ENCODE measurements around the gene MAGI2.

Gene MAGI2

GRCh38 chr7:78081888-78082287 is 1371.6 kb downstream of the MAGI2 start:
- TF ChIP-seq, protein P1, sequence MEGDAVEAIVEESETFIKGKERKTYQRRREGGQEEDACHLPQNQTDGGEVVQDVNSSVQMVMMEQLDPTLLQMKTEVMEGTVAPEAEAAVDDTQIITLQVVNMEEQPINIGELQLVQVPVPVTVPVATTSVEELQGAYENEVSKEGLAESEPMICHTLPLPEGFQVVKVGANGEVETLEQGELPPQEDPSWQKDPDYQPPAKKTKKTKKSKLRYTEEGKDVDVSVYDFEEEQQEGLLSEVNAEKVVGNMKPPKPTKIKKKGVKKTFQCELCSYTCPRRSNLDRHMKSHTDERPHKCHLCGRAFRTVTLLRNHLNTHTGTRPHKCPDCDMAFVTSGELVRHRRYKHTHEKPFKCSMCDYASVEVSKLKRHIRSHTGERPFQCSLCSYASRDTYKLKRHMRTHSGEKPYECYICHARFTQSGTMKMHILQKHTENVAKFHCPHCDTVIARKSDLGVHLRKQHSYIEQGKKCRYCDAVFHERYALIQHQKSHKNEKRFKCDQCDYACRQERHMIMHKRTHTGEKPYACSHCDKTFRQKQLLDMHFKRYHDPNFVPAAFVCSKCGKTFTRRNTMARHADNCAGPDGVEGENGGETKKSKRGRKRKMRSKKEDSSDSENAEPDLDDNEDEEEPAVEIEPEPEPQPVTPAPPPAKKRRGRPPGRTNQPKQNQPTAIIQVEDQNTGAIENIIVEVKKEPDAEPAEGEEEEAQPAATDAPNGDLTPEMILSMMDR (IDR thresholded peaks at IDR 0.05; ENCODE audit: control extremely low read depth, extremely low read depth, low read depth, missing control alignments) = no peak
- DNase-seq (ENCODE audit: extremely low spot score) = no peak
- CTCF ChIA-PET = no interaction called here
- POLR2A ChIA-PET = no interaction called here

DNA sequence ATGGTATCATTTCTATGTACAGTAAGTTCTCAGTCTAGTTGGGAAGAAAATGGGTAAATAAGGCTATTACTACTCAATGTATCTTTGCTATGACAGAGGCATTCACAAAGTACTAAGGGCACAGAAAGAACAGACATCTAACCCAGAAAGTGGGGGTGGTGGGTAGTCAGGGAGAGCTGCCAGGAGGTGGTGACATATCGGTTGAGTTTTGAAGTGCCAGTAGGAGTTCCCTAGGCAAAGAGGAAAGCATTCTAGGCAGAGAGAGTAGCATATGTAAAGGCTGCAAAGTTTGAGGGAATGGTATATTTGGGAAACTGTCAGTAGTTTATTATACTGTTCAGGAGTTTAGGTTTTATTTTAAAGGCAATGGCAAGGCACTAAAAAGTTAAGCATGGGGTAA is 1372.1 kb downstream of the MAGI2 start:
- no peak for DNase-seq (ENCODE audit: extremely low spot score)
- ChIA-PET CTCF (interaction anchor here (1.5 kb wide), 1 partner anchor 42 kb away, joined by 3 read pairs; no protein-coding TSS in a partner anchor), POLR2A (no interaction called here)
- TF ChIP-seq, protein P1 (IDR thresholded peaks at IDR 0.05; ENCODE audit: control extremely low read depth, extremely low read depth, low read depth, missing control alignments) = no peak

DNA sequence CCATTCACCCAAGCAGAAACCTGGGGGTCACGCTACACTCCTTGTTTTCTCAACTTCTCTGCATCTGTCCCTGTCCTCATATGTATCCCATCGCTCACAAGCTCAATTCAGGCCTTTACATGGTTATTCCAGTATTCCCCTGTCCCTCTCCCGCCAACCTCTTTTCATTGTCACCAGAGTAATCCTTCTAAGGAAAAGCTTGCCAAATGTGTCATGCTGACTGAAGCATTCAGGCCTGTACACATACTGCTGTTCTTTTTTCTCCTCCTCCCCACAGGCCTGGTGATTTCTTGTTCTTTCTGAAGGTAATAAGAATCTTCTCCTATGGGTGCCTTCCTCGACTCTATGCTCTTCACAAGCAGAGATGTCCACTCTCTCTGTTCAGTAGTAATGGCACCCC is 1372.7 kb downstream of the MAGI2 start:
- ChIA-PET POLR2A (no interaction called here), CTCF (interaction anchor here (1.5 kb wide), 2 partner anchors 12 to 41 kb away, joined by 3 to 4 read pairs; no protein-coding TSS in a partner anchor)
- no peak for DNase-seq (ENCODE audit: extremely low spot score)
- TF ChIP-seq, protein P1 (IDR thresholded peaks at IDR 0.05; ENCODE audit: control extremely low read depth, extremely low read depth, low read depth, missing control alignments) = no peak

GRCh38 chr7:78080241-78080640 is 1373.2 kb downstream of the MAGI2 start:
- ChIA-PET CTCF (interaction anchor here (1.5 kb wide), 2 partner anchors 12 to 41 kb away, joined by 3 to 4 read pairs; no protein-coding TSS in a partner anchor), POLR2A (no interaction called here)
- TF ChIP-seq, protein P1 (IDR thresholded peaks at IDR 0.05; ENCODE audit: control extremely low read depth, extremely low read depth, low read depth, missing control alignments) = no peak
- no peak for DNase-seq (ENCODE audit: extremely low spot score)

- POLR2A ChIA-PET = no interaction called here
- CTCF ChIA-PET = no interaction called here
Observed at GRCh38 chr7:78074713-78075112, 1378.8 kb downstream of the MAGI2 start.

DNA sequence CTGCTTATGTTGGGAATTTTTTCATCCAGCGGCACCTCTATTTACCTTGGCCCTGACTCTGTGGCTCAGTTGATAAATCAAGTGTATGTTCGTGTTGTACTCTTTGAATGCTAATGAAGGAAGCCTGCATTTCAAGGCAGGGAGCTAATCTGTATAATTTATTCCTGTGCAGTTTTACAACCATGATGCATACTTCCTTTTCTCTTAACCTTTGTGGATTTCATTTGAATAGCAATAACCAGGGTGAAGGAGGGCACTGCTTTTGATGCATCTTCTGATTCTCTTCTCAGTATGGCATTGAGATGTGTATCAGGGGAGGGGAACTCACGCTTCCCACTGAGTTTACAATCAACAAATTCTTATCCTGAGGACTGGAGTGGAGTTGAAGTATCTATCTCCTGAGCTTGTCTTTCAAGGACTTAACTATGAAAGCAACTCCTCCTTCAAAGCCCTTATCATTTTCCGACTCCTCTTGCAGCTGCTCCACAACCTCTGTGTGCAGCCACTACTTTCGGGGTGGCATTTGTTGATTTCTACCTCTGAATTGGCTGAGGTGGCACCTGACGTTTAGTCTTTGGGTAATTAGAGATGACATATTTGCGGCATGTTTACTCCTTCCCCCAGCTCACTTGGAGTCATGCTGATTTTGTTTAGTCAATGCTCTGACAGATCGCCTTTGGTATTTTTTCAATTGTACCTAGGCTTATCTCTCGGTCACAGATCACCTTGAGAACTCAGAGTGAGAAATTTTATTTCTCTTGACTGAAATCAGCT is 1379.7 kb downstream of the MAGI2 start:
- ChIA-PET CTCF (interaction anchor here (1.0 kb wide), 1 partner anchor 9 kb away, joined by 4 read pairs; no protein-coding TSS in a partner anchor), POLR2A (no interaction called here)
- TF ChIP-seq, protein P1 (IDR thresholded peaks at IDR 0.05; ENCODE audit: control extremely low read depth, extremely low read depth, low read depth, missing control alignments) = no peak
- no peak for DNase-seq (ENCODE audit: extremely low spot score)

More at GRCh38 chr7:78074713-78075112, 1378.8 kb downstream of the MAGI2 start:
- TF ChIP-seq, protein P1 (IDR thresholded peaks at IDR 0.05; ENCODE audit: control extremely low read depth, extremely low read depth, low read depth, missing control alignments) = no peak
- DNase-seq (ENCODE audit: extremely low spot score) = no peak
